HG03520 (cell line): ENCODE measurements around the gene METTL21C.
A peak's percentile ranks its signal among the peaks of the same experiment; 100 is the strongest.

Experiments used
- ATAC-seq: cut with Tn5 transposase; IDR thresholded peaks from one replicate; pipeline ENCODE4 v1.9.1; 2021; ENCODE audit warnings: mild to moderate bottlenecking, moderate library complexity; ENCODE audit not compliant: unreplicated experiment

Gene METTL21C

DNA sequence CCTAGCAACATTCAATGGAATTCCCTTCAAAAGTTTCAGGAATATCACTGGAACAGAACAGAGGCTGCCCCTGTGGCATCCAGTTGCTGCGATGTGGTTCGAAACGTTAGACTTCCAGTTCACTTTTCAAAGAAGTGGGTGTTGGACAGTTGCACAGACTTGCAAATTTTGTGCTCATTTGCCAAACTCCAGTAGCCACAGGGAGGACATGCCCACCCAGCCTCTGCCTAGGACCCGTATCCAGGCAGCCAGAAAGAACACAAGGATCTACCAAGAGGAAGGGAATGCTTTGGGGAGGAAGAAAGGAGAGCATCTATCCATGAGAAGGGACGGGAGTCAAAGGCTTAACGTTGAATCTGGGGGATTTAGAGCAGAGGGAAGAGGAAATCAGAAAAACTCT, at the start of gene METTL21C:
Gene METTL21C, minus strand, starts transcription at position 108 of the 400 bp plus-strand sequence. CDS start 546 bp downstream, outside the sequence.
- no peak for ATAC-seq

DNA sequence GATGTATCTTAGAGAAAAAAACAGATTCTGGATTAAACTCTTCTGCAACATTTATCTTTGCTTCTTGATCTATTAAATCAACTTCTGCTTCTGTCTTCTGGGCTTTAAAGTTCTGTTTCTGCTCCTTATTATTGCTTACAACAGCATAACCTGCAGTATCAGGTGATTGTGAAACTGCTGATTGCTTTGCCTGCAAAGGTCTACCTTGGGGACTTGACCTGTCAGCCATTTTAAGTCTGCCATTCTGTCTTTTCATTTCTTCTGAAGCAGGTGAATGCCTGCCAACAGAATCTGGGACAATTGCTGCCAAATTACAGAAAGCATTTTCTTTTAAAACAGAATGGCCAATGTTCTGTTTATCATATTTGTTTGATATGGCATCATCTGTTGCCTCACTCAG, 47.7 kb upstream of the METTL21C start:
- no peak for ATAC-seq

- ATAC-seq = no peak
Measured at GRCh38 chr13:102742101-102742500, 47.3 kb upstream of the METTL21C start.

- ATAC-seq = no peak
Measured at GRCh38 chr13:102729560-102730270, 34.9 kb upstream of the METTL21C start.

DNA sequence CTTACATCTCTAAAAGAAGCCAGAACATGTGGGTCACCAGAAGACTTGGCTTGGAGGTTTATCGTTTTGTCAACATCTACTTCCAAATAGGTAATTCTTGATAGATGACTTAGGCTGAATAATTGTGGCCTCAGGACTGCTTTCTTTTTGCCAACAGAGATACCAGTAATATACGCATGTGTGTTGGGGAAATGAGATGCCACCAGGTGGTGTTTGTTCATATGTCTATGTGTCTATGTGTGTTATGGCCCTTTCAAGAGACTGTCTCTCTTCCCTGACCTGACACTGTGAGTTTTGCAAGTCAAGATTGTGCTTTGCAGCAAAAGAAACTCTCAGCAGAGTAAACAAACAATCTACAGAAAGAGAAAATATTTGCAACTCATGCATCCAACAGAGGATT, 31.6 kb upstream of the METTL21C start:
- peak; percentile 55 for ATAC-seq

- no peak for ATAC-seq
Measured at GRCh38 chr13:102724923-102725322, 30.1 kb upstream of the METTL21C start.

DNA sequence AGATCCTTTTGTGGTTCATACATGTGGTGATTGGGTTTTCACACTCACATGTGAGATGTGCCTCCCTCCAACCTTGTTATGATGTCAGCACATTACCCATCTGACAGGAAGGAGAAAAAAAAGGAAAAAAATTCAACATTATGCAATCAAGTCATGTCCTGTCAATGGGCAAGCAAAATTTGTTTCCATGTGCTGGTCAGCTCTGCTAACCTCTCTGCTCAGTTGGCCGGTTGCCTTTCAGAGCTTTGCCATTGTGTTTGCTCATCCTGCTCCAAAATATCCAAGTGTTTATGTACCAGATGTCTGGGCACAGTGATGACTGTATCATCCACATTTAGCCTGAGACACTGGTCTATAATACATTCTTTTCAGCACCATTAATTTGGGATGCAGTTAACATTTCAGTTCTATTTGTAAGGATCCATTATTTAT, 27.0 kb upstream of the METTL21C start:
- ATAC-seq = no peak

DNA sequence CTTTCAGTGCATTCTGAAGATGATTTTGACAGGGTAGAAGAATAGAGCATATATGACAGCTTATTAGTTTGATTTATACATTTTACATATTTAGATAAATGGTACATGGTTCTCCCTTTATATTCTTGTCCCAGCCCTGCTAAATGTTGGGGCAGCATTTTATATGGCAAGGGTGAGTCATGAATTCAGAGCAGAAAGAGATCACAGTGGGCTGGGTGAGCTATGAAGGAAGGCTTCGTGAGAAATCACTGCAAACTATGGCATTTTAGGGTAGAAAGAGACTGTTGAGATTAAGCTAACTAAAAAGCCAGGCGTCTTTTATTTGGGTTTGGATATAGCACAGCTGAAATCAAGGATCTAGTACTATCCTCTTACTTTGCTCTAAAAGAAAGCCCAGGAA, 23.9 kb upstream of the METTL21C start:
- no peak for ATAC-seq

DNA sequence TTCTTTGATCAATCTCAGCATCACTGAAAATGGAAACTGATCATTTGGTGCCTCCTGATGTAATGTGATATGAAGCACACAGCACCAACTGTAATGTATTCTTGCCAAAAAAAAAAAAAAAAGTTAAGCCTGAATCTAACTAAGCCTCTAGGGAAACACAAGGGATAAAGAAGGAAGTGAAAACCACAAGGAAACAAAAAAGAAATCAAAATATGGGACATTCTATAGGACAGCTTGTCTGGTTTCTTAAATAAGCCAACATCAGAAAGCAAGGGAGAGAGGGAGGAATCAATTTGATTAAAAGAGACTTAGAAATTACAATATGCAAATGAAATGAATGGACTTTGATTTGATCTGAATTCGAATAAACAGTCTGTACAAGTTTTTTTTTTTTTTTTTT, 20.6 kb upstream of the METTL21C start:
- no peak for ATAC-seq

GRCh38 chr13:102710261-102710679, 15.4 kb upstream of the METTL21C start:
- no peak for ATAC-seq

DNA sequence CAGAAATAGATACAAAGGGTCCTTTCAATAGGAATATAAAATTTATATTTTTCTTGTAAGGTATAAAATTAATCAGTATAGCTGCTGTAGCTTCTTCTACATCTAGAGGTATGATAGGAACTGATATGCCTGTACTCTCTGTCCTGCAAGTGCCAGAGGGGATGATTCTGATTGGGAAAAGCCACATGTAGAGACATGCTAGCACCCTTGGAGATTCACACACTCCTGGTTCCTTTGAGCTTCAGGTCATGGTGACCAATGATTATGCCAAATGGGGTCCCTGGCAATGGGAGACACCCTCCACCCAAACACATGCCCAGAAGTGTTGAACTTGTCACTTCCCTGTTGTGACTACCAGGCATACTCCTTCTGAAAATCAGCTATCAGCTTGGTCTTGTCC, 14.7 kb upstream of the METTL21C start:
- ATAC-seq = no peak

DNA sequence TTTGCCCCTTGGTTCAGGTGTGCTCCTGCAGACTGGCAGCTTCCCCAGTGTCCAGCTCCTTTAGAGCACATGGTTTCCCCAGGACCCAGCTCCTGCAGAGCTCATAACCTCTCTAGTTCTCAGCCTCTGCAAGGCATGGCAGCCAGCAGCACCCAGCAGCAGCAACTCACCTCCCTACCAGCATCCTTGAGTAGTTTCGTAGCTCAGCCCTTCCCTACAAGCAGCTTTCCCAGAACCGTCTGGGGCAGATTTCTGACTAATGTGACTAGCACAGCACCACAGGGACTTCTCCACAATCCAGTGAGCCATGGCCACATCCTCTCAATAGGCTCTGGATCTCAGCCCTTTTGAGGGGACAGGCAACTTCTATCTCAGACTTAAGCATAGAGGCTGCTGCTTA, 14.1 kb upstream of the METTL21C start:
- no peak for ATAC-seq

DNA sequence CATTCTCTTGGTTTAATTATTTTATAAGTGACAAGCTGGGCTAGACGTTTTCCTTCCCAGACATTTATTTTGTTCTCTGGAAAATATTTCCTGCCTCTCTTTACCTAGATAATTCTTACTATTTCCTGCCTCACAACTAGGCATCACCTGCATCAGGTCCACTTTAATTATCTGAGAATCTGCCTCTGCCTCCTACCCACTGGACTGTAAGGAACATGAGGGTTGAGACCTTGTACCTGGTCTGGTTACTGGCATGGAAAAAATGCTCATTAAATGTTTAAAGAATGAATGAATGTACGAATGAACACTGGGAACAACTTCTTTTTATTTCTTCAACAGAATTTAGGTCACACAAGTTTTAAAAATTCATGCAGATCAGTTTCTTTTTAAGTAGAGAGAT, 13.4 kb upstream of the METTL21C start:
- no peak for ATAC-seq

DNA sequence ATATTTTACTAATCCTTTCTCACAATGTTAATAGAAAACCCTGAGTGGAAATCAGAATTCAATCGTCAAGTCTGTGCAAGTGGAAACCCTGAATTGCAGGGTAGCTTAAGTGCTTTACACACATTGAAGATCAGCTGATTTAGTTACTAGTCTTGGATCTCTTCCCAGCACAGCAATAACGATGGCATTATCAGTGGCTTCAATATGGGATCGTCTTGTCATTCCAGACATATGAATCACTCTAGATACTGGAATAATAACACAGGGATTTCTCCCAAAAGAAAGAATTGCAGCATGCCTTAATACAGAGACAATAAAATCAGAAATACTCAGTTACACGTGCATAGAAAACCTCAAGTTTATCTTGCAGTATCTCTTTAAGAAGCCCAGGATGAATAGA, 12.6 kb upstream of the METTL21C start:
- no peak for ATAC-seq

DNA sequence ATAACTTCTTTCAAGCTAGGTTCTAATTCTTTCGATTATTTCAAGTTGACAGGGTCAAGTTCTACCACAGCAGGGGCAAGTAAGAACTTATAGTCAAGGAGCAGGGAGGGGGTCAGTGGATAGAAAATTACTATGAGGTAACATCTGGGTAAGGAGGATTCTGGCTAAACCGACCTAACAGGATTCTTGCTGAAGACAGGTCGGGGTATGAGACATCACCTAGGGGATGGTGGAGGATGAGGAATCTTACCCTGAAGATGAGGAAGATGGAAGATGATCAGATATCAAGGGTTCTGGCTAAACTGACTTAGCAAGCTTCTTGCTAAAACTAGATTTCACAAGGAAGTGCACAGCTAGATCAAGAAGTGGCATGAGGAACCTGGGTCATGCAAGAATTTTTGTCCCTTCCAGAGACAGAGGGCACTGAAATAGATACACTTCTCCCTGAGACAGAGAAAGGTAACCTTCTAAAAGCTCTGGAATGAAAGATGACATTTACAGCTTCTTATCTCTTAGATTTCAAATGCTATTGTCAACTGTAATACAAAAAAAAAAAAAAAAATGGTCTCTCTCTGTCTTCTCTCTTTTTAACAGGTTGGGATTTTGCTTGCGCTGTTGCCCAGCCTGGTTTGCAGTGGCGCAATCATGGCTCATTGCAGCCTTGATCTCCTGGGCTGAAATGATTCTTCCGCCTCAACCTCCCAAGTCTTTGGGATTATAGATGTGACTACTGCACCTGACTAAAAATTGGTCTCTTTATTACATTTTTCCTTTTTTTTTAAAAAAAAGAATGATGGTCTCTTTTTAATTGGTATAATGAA, 9.6 kb upstream of the METTL21C start:
- ATAC-seq = no peak

GRCh38 chr13:102703726-102704035, 8.8 kb upstream of the METTL21C start:
- no peak for ATAC-seq

DNA sequence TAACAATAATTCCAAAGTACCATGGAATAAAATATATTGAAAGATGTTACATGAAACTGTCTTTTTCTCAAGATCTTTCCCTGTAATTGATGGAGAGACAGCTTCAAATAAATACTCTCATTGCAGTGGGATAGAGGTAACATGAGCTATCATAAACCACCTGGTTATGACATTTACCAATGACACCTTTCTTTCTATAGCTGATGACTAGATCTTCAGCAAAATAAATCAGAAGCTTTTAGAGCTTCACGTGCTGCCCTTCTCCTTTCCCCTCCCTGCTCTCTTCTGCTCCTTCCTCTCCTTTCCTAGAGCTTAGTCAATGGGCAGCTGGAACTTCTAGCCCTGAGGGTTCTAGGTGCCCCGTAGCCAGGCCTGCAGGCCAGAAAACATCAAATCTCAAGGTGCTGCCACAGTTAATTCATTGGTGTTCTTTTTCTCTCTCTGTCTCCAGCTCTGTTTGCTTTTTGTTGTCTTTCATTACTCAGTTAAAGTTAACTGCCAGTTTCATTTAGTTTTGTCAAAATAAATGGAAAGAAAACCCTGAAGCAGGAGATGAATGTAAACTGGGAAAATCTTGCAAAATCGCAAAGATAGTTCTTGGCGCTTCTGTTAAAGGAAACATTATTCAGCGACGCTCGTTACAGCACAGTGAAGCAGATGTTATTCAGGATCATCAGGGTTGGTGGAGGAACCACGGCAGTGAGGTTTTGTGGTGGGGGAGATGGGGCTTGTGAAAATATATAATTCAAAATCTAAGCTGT, 8.3 kb upstream of the METTL21C start:
- no peak for ATAC-seq

DNA sequence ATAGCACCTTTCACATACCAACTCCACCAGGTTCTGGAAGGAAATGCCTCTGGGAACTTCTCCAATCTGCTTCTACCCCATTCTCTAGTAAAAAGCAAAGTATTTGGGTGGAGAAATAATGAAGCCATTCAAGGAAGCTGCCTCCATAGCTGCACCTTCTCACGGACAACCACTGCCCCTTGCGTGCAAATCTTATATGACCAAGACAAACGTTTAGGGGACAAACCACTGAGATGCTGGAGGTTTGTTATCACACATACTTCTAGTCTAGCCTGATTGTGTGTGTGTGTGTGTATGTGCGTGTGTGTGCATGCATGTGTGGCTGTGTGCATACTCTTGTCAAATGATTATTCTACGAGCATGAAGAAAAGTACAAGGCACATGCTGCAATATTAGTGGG, 6.5 kb upstream of the METTL21C start:
- no peak for ATAC-seq

DNA sequence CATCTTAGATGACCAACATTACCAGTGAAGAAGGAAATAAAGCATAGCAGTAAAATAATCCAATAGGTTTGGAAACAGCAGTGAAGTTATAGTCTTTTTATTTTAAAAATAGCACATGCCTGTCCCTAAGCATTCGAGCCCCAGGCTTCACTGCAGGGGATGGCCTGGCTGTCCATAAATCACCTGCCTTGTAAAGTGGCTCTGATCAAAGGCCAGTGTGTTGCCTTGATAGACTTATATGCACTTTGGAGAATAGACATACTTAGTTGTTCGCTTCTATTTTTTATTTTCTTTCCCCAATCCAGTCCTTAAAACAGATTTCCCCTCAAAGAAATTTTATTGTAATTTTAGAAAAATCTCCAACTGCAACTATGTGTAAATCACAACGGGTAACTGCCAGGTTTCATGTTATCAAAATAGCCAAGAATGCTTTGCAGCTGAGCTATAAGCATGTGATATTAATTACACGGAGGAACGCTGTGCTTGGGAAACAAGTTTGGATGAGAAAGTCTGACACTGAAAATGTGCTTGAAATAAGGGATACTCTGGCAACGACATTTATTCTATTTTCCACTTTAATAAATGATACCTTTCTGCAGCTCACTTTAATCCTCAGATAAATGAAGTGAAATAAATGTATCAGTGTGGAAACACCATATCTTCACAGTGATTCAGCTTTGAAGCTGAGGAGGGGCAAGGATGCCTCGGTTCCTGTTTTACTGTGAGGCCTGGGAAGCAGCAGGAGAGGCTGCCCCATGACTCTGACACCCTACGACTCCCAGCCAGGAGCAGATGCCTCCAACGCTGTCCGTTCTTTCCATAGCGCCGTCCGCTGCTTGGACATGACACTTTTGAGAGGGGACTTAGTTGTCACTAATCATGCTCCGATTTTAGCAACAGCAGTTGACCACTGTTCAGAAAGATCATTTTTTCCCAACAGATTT, 5.5 kb upstream of the METTL21C start:
- ATAC-seq = no peak

DNA sequence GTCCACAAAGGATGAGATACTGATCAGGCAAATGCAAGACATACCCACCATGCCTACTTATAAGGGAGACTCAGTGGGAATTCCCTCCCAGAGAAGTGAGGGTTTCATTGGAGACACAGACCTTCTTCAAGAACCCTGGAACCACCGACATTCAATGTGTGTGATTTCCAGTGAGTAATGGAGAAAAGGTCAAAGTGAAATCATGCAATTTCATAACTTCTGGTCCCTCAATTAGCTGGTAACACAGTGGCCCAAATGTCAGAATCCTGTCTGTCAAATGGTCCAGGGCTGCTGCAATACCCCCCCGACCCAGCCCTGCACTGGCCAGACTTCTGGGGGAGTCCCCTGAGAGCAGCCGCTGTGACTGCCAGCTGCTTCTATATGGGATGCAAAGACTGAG, 4.7 kb upstream of the METTL21C start:
- ATAC-seq = no peak

DNA sequence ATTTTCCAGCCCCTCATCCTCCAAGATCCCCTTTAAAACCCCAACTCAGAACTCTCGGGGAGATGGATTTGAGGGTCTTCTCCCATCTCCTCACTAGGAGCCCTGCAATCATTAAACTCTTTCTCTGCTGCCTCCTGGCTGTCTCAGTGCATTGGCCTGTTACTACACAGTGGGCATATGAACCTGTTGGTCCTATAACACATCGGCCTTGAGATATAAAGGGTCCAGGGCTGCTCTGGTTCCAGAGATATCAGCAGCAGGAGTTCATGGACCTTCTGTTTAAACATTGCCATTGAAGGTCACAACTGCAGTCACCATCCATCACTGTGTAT, 3.8 kb upstream of the METTL21C start:
- no peak for ATAC-seq
